Activated T-cell treated with anti-CD3 and anti-CD28 coated beads, Interleukin-2, amount 50 U/mL, for 1 hour (primary cell): ENCODE measurements around the gene FAM47A.

Experiments
- DNase-seq: peaks from one replicate; pipeline ENCODE4 v3.0.0-alpha.2; 2020

Gene FAM47A

GRCh38 chrX:34132028-34132427 is at the start of gene FAM47A:
Gene FAM47A (minus strand): TSS chrX:34132314. CDS start chrX:34132278, 36 bp downstream.
- no peak for DNase-seq

- DNase-seq: no peak
These were observed 15.2 kb upstream of the FAM47A start for GRCh38 chrX:34147345-34147744.

DNA sequence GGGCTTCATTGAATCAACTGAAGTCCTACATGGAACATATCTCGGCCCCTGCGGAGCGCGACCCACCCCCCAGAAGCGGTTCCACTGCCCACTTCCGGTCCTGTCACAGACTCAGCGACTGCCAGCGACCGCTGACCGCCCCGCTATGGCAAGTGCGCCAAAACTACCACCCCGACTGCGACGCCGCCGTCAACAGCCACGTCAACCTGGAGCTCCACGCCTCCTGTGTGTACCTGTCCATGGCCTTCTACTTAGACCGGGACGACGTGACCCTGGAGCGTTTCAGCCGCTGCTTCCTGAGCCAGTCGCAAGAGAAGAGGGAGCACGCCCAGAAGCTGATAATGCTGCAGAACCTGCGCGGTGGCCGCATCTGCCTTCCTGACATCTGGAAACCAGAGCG is 14.8 kb upstream of the FAM47A start:
- DNase-seq: no peak

- DNase-seq: no peak
These were observed 12.1 kb upstream of the FAM47A start for GRCh38 chrX:34144246-34144645.

DNA sequence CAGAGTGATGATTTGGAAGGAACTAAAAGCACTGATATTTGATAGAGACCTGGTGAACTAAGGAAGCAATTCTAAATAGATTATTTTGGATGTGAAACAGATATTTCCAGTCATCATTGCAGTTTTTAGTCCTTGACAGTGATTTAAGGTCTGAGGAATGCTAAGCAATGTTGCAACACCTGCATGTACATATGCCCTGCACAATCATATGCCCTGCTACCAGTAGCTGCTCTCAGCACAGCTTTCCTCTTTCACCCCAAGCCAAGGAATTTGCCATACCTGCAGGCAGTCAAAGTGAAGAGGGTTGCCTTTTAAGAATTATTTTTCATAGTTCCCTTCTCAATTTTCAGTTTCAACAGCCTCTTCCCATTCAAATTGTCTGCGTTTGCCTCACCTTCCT is 8.7 kb upstream of the FAM47A start:
- DNase-seq: no peak

DNA sequence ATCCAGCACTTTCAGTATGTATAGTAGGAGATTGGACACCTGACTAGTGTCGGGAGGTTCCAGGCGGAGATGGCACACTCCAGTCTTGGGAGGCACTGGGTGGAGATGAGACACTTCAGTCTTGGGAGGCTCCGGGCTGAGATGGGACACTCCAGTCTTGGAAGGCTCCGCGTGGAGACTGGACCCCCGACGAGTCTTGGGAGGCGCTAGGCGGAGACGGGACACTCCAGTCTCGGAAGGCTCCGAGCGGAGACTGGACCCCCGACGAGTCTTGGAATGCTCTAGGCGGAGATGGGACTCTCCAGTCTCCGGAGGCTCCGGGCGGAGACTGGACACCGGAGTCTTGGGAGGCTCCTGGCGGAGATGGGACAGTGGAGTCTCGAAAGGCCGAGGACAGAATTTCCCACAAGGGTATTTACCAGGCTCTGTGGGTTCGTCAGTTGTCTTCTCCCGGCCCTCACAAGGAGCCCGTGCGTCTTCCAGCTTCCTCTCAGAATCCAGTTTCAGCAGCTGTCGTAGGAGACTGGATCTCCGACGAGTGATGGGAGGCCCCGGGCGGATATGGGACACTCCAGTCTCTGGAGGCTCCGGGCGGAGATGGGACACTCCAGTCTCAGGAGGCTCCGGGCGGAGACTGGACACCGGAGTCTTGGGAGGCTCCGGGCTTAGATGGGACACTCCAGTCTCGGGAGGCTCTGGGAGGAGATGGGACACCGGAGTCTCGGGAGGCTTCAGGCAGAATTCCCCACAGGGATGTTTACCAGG is 952 bp downstream of the FAM47A start:
- no peak for DNase-seq

DNA sequence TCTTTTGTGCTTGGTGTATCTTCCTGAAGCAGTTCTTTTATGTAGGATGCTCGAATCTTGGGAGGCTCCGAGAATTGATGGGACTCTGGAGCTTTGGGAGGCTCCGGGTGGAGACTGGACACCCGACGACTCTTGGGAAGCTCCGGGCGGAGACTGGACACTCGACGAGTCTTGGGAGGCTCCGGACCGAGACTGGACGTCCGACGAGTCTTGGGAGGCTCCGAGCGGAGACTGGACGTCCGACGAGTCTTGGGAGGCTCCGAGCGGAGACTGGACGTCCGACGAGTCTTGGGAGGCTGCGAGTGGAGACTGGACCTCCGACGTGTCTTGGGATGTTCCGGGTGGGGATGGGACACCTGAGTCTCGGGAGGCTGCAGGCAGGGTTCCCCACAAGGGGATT is 1.6 kb downstream of the FAM47A start:
- no peak for DNase-seq

DNA sequence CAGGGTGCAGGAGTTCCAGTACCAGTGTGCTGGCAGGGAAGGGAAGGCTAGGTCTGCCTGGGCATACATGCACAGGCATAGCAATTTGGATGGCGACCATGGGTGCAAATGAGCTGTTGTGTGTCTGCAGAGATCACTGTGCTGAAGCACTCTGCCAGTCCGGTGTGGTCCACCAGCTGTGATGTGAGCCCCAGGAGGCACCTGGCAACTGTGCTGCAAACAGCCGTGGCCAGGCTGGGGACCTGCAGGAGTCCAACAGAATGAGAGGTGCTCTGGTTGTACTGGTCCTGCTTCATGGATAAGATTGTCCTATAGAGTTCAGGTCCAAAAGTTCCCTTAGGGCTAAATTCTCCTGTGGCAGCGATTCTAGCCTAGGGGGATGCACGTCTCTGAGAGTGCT is 6.1 kb downstream of the FAM47A start:
- no peak for DNase-seq

- no peak for DNase-seq
These were observed 13.0 kb downstream of the FAM47A start for GRCh38 chrX:34119122-34119521.

DNA sequence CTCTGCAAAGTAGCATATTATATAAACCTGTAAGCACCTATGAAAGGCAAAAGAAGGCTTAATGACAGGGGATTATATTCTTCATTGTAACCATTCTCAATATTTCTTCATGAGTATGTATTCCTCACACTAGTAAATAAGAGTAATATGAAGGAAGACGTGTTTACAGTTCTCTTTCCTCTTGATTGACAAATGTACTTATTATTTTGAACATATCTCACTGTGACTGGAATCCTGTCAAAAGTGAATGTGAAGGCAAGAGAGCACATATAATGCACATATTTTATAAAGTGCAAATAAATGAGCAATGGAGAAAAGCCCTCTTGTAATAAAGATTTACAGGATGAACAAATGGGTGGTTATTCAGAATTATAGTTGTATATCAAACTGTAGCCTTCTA is 19.7 kb downstream of the FAM47A start:
- no peak for DNase-seq
